ENCODE measurements around the gene CHD2.

Gene CHD2

GRCh38 chr15:92943581-92943980 is 43.5 kb downstream of the CHD2 start:
- Histone ChIP-seq H3K36me3 (peaks cover 93% of the 10 kb centered on the region), H3K27me3 (no peaks in the 10 kb centered on the region), H3K4me3 (ENCODE audit: low read depth, low read length) (no peak overlapping the region), H3K4me1 (no peaks in the 10 kb centered on the region), H3K9me3 (no peaks in the 10 kb centered on the region)
- TF ChIP-seq CTCF (IDR thresholded peaks at IDR 0.05; ENCODE audit: low read depth, low read length) = no peak
- no peak for DNase-seq

- Histone ChIP-seq H3K27me3 (no peaks in the 10 kb centered on the region), H3K4me1 (no peaks in the 10 kb centered on the region), H3K9me3 (no peaks in the 10 kb centered on the region; the same call in 1 of the 2 replicates), H3K4me3 (ENCODE audit: low read depth, low read length) (no peak overlapping the region), H3K36me3 (peaks cover 93% of the 10 kb centered on the region)
- no peak for TF ChIP-seq CTCF (IDR thresholded peaks at IDR 0.05; ENCODE audit: low read depth, low read length)
- DNase-seq = no peak
These were observed 44.9 kb downstream of the CHD2 start for GRCh38 chr15:92944946-92945521.

DNA sequence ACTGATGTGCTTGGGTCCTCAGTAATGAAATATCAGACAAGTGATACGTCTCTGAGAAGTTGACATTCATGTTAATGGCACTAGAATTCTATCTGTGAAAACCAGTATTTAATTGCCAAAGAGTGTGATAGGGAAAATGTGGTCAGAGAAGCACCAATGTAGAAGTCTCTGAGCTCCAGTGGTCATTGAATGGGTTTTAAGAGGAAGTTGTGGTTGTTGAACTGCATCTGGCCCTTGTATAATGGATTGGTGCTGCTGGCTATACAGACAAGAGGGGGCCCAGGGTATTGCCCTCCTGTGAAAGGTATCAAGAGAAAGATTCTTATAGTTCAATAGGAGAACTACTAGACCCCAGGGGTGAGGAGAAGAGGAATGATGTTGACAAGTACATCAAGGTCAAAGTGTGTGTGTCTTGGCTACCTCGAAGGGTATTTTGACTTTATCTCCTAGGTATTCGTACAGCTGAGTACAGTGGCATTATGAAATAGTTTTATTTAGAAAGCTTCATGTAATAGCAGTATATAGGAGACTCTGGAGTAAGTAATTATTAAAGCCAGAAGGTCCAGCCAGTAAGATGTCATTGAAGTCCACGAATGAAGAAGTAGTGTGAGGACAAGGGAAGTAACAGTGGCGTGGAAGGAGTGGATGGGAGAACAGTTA is 47.1 kb downstream of the CHD2 start:
- TF ChIP-seq CTCF (IDR thresholded peaks at IDR 0.05; ENCODE audit: low read depth, low read length) = no peak
- Histone ChIP-seq H3K4me3 (ENCODE audit: low read depth, low read length) (no peak overlapping the region), H3K27me3 (no peaks in the 10 kb centered on the region), H3K4me1 (no peaks in the 10 kb centered on the region), H3K36me3 (peaks cover 96% of the 10 kb centered on the region), H3K9me3 (no peaks in the 10 kb centered on the region; the same call in 1 of the 2 replicates)
- DNase-seq = no peak

DNA sequence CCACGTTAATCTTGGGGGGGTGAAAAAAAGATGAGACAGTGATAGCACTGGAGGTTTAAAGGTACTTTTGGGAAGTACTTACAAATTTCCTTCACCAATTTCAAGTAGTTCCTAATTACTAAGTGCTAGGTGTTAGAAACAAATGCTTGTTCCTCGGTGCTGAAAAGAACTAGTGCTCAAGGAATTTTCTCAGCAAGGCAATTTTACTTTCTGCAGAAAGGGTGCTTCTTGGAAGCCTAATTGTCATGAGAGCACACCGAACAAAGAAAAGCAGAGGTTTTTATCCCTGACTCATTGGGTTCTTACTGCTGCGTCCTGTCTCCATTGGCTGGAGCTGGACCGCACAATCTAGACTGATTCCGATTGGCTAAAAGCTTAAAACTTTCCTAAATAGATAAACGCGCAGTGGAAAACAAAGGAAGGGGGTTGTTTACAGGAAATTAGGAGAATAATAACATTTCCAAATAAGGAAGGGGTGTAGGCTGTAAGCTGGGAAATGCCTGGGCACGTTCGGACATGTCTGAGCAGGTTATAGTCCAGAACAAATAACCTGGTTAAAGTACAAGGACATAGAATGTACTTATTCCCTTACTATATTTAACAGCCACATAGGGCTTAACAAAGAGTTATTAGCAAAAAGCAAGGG is 49.6 kb downstream of the CHD2 start:
- no peaks in the 10 kb centered on the region for H3K27me3 ChIP-seq
- no peaks in the 10 kb centered on the region for H3K4me1 ChIP-seq
- no peak for DNase-seq
- H3K36me3 ChIP-seq = peaks cover 96% of the 10 kb centered on the region
- TF ChIP-seq CTCF (IDR thresholded peaks at IDR 0.05; ENCODE audit: low read depth, low read length) = no peak
- no peak overlapping the region for H3K4me3 ChIP-seq (ENCODE audit: low read depth, low read length)
- no peaks in the 10 kb centered on the region; the same call in 1 of the 2 replicates for H3K9me3 ChIP-seq

GRCh38 chr15:92951800-92952457 is 51.8 kb downstream of the CHD2 start:
- no peak for TF ChIP-seq CTCF (IDR thresholded peaks at IDR 0.05; ENCODE audit: low read depth, low read length)
- Histone ChIP-seq H3K27me3 (no peaks in the 10 kb centered on the region), H3K9me3 (no peaks in the 10 kb centered on the region; the same call in 1 of the 2 replicates), H3K36me3 (peaks cover 98% of the 10 kb centered on the region), H3K4me3 (ENCODE audit: low read depth, low read length) (no peak overlapping the region), H3K4me1 (no peaks in the 10 kb centered on the region)
- DNase-seq = no peak

All from BE2C (cell line).